Lower lobe of right lung (tissue), 2 donors: Measurements from ENCODE around the gene KCNQ1. TPM values are rescaled to one million over a fixed set of nuclear protein-coding genes. Genes with fewer than 3 reads are reported as not detected.

Source experiments
- ATAC-seq, 2 donors: fragments of 200-7000 bp; cut with Tn5 transposase; one replicate each; pipeline ENCODE4 v1.9.1; 2020 to 2022; ENCODE audit warnings: mild to moderate bottlenecking in 2 of 2, moderate library complexity in 2 of 2
- DNase-seq: peaks from one replicate; pipeline ENCODE4 v3.0.0-alpha.2; 2020
- H3K27ac ChIP-seq: fragments of 200-600 bp; one replicate; pipeline ENCODE4 v1.8.0; 2022
- H3K27me3 ChIP-seq: fragments of 200-600 bp; one replicate; pipeline ENCODE4 v1.8.0; 2022; ENCODE audit warnings: low read depth
- H3K36me3 ChIP-seq: fragments of 200-600 bp; one replicate; pipeline ENCODE4 v1.8.0; 2022; ENCODE audit warnings: mild to moderate bottlenecking
- H3K4me1 ChIP-seq: fragments of 200-600 bp; one replicate; pipeline ENCODE4 v1.8.0; 2022
- H3K4me3 ChIP-seq: fragments of 200-600 bp; one replicate; pipeline ENCODE4 v1.8.0; 2022; ENCODE audit warnings: mild to moderate bottlenecking
- H3K9me3 ChIP-seq: fragments of 200-600 bp; one replicate; pipeline ENCODE4 v1.8.0; 2022
- CTCF ChIP-seq: fragments of 200-600 bp; IDR thresholded peaks from one replicate; pipeline ENCODE4 v1.8.0; 2022; ENCODE audit warnings: antibody characterized with exemption, mild to moderate bottlenecking
- intact Hi-C: fragments of 100-400 bp; cut with DNase I; formaldehyde crosslinking; loops from one replicate; pipeline ENCODE4 v1.11.0; 2022
- total RNA-seq: library from RNA; stranded (reverse); fragmentation: NEBNext Ultra II Directional; extraction: Animal tissue kit (Norgen Biotek cat#: 25700); gene quantifications from one replicate; pipeline ENCODE4 v1.2.1, GENCODE V29; 2021
- donor health status: DM: no; HTN: yes; CAD: no; lungs with severe emphysema.

The KCNQ1 gene
- total RNA-seq, 1 donor from 2014 or later, result 51.0 TPM

GRCh38 chr11:2398664-2399355, 46.0 kb upstream of the KCNQ1 start:
- no peak for TF ChIP-seq CTCF
- Histone ChIP-seq H3K9me3 (no peaks in the 10 kb centered on the region), H3K36me3 (peaks cover 66% of the 10 kb centered on the region), H3K4me3 (peak overlapping the region; percentile 74), H3K27ac (peak overlapping the region; percentile 99), H3K4me1 (peaks cover 28% of the 10 kb centered on the region), H3K27me3 (no peaks in the 10 kb centered on the region)
- DNase-seq (no peak), ATAC-seq (no peak)
- intact Hi-C loops, result no loop called here

- peak; percentile 18 to 26 for ATAC-seq
- peaks cover 65% of the 10 kb centered on the region for H3K36me3 ChIP-seq
- peaks cover 28% of the 10 kb centered on the region for H3K4me1 ChIP-seq
- peak overlapping the region; percentile 99 for H3K27ac ChIP-seq
- DNase-seq, result no peak
- peak overlapping the region; percentile 74 for H3K4me3 ChIP-seq
- intact Hi-C loops, result no loop called here
- no peak for TF ChIP-seq CTCF
- H3K9me3 ChIP-seq, result no peaks in the 10 kb centered on the region
- H3K27me3 ChIP-seq, result no peaks in the 10 kb centered on the region
These were observed 45.2 kb upstream of the KCNQ1 start for GRCh38 chr11:2399488-2400068.

- peak; percentile 96 for TF ChIP-seq CTCF
- peak within 1 kb of the TSS; percentile 98 for H3K4me3 ChIP-seq
- H3K27ac ChIP-seq, result peak within 1 kb of the TSS; percentile 99
- peaks cover 59% of the 10 kb centered on the region for H3K36me3 ChIP-seq
- H3K4me1 ChIP-seq, result peaks cover 28% of the 10 kb centered on the region
- no peaks in the 10 kb centered on the region for H3K27me3 ChIP-seq
- peak; percentile 94 to 95 for ATAC-seq
- intact Hi-C loops, result no loop called here
- DNase-seq, result peak; percentile 100
- no peaks in the 10 kb centered on the region for H3K9me3 ChIP-seq
These were observed 44.6 kb upstream of the KCNQ1 start, which contains the start of gene TSSC4 for GRCh38 chr11:2400069-2400761. Gene TSSC4, plus strand, starts transcription at chr11:2400750. Its CDS starts 1,884 bp downstream, at chr11:2402634.

GRCh38 chr11:2400762-2401435, 43.9 kb upstream of the KCNQ1 start:
- Histone ChIP-seq H3K9me3 (no peaks in the 10 kb centered on the region), H3K4me3 (peak overlapping the region; percentile 98), H3K27ac (peak overlapping the region; percentile 92), H3K36me3 (peaks cover 52% of the 10 kb centered on the region), H3K27me3 (no peaks in the 10 kb centered on the region), H3K4me1 (peaks cover 28% of the 10 kb centered on the region)
- DNase-seq, result no peak
- intact Hi-C loops, result no loop called here
- TF ChIP-seq CTCF, result no peak
- peak; percentile 0 to 18 for ATAC-seq

GRCh38 chr11:2401436-2401984, 43.3 kb upstream of the KCNQ1 start:
- intact Hi-C loops, result no loop called here
- H3K4me3 ChIP-seq, result peak overlapping the region; percentile 98
- peaks cover 28% of the 10 kb centered on the region for H3K4me1 ChIP-seq
- no peak for TF ChIP-seq CTCF
- ATAC-seq (no peak), DNase-seq (no peak)
- H3K36me3 ChIP-seq, result peaks cover 46% of the 10 kb centered on the region
- no peaks in the 10 kb centered on the region for H3K9me3 ChIP-seq
- peak overlapping the region; percentile 92 for H3K27ac ChIP-seq
- H3K27me3 ChIP-seq, result no peaks in the 10 kb centered on the region
